Panc1 (cell line): ENCODE results near the gene COL23A1. TPM values are rescaled to one million over a fixed set of nuclear protein-coding genes. Genes with fewer than 3 reads are reported as not detected.

ENCODE experiments used
- ATAC-seq: fragments of 200-7000 bp; cut with Tn5 transposase; 2 replicates; pipeline ENCODE4 v1.9.1; 2020; ENCODE audit warnings: mild to moderate bottlenecking, moderate library complexity
- BruUV-seq: library from RNA; stranded (reverse); fragments of 400-500 nt; replicated peaks from 2 replicates; lab custom pipeline; 2021; lab: Mats Ljungman, UMichigan
- CTCF ChIA-PET: fragments of 300-600 bp; sonication (Branson Sonifier 250); formaldehyde crosslinking; loops from one replicate; lab custom pipeline; 2022; ENCODE audit warnings: antibody characterized with exemption; lab: Charles Lee
- POLR2A ChIA-PET: fragments of 300-600 bp; sonication (Branson Sonifier 250); formaldehyde crosslinking; loops from one replicate; lab custom pipeline; 2022; ENCODE audit warnings: antibody characterized with exemption; lab: Charles Lee
- DNase-seq: peaks from one replicate; pipeline ENCODE4 v3.0.0-alpha.2; 2010; ENCODE audit warnings: low read depth, low spot score
- H3K27ac ChIP-seq: 2 replicates; pipeline ENCODE4 v1.5.1; 2011; ENCODE audit warnings: mild to moderate bottlenecking, low read length, inconsistent platforms
- H3K27me3 ChIP-seq: fragments of 200-500 bp; sonication (Bioruptor generic); 2 replicates; pipeline ENCODE4 v1.6.0; 2014; ENCODE audit warnings: low read length, inconsistent platforms; ENCODE audit not compliant: control insufficient read depth, insufficient read depth
- H3K36me3 ChIP-seq: fragments of 200-500 bp; sonication (Bioruptor generic); 2 replicates; pipeline ENCODE4 v1.5.1; 2014; ENCODE audit warnings: inconsistent platforms, mild to moderate bottlenecking, low read length, moderate library complexity; ENCODE audit not compliant: control insufficient read depth, insufficient read depth
- H3K4me1 ChIP-seq: 2 replicates; pipeline ENCODE4 v1.5.1; 2011; ENCODE audit warnings: inconsistent platforms, mild to moderate bottlenecking, low read length, moderate library complexity; ENCODE audit not compliant: control insufficient read depth, insufficient read depth
- H3K4me3 ChIP-seq, 2 experiments: 2 replicates each; pipeline ENCODE4 v1.5.1; 2011 to 2012; ENCODE audit warnings: low read depth in 2 of 2, low read length in 2 of 2, mild to moderate bottlenecking in 2 of 2, inconsistent platforms in 1 of 2, moderate library complexity in 1 of 2
- H3K9me3 ChIP-seq: fragments of 200-500 bp; sonication (Bioruptor generic); 2 replicates; pipeline ENCODE4 v1.5.1; 2014; ENCODE audit warnings: low read depth, mild to moderate bottlenecking, inconsistent platforms, low read length, moderate library complexity; ENCODE audit not compliant: control insufficient read depth, insufficient read depth
- CTCF ChIP-seq: fragments of 450-650 bp; IDR thresholded peaks from 2 replicates; pipeline ENCODE4 v1.5.1; 2017; ENCODE audit warnings: mild to moderate bottlenecking
- POLR2AphosphoS5 ChIP-seq: IDR thresholded peaks from 2 replicates; pipeline ENCODE4 v1.6.1; 2012; ENCODE audit warnings: mild to moderate bottlenecking, low read depth, low read length, moderate library complexity
- SIN3A ChIP-seq: IDR thresholded peaks from 2 replicates; pipeline ENCODE4 v1.6.1; 2012; ENCODE audit warnings: low read depth, mild to moderate bottlenecking, low read length, moderate library complexity, borderline replicate concordance; ENCODE audit not compliant: insufficient read depth
- TCF7L2 ChIP-seq: IDR thresholded peaks from 2 replicates; pipeline ENCODE4 v1.6.1; 2011; ENCODE audit warnings: mild to moderate bottlenecking, low read depth, low read length, inconsistent platforms
- in situ Hi-C: cut with HindIII; loops from 2 replicates; pipeline ENCODE4 v1.10.0; 2016; ENCODE audit warnings: low sequenced_read_pairs, low pct_unique_long_range_greater_than_20kb
- intact Hi-C: fragments of 100-400 bp; cut with micrococcal nuclease; formaldehyde crosslinking; loops from one replicate; pipeline ENCODE4 v1.10.0; 2022; ENCODE audit not compliant: unreplicated experiment
- total RNA-seq: library from RNA; stranded (reverse); gene quantifications from one replicate; pipeline ENCODE4 v1.2.1, GENCODE V29; 2021; ENCODE audit not compliant: unreplicated experiment
- TF ChIP-seq, protein P1 (sequence below), 2 experiments: IDR thresholded peaks; 2 replicates each; pipeline ENCODE4 v1.6.1; 2011 to 2012; ENCODE audit warnings: low read depth in 2 of 2, control low read depth in 1 of 2, low read length in 1 of 2, mild to moderate bottlenecking in 1 of 2, moderate library complexity in 1 of 2; ENCODE audit not compliant: insufficient read depth in 1 of 2

The COL23A1 gene
- total RNA-seq, 1 experiment from 2014 or later: 0.05 TPM

DNA sequence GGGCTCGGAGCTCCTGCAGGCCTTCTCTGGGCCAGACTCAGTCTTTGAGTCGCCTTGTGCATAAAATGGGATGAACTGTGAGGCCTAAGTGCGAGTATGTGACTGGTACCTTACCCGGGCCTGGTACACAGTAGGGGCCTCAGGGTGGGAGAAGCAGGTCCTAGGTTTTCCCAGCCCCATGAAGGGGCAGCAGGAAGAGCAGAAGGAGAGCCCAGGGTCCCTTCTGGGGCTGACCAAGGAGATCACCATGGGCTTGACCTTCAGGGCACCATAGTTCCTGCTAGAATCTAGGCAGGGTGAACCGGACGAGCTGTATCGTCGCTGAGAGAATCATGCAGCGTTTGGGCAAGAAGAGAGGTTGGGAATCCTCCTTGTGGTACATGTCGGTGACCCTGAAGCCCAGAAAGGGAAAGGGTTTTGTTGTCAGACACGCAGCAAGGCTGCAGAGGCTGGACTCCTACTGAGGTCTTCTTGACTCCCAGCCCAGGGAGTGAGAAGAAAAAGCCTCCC, 357.2 kb downstream of the COL23A1 start:
- Histone ChIP-seq H3K27me3 (no peaks in the 10 kb centered on the region), H3K4me1 (peaks cover 21% of the 10 kb centered on the region), H3K36me3 (peaks cover 2% of the 10 kb centered on the region; the same call in 1 of the 2 replicates), H3K27ac (peak overlapping the region; percentile 88), H3K9me3 (no peaks in the 10 kb centered on the region), H3K4me3 (peak overlapping the region; percentile 78 to 86)
- no peak for TF ChIP-seq POLR2AphosphoS5
- no peak for TF ChIP-seq SIN3A
- TF ChIP-seq TCF7L2: no peak
- TF ChIP-seq, protein P1, sequence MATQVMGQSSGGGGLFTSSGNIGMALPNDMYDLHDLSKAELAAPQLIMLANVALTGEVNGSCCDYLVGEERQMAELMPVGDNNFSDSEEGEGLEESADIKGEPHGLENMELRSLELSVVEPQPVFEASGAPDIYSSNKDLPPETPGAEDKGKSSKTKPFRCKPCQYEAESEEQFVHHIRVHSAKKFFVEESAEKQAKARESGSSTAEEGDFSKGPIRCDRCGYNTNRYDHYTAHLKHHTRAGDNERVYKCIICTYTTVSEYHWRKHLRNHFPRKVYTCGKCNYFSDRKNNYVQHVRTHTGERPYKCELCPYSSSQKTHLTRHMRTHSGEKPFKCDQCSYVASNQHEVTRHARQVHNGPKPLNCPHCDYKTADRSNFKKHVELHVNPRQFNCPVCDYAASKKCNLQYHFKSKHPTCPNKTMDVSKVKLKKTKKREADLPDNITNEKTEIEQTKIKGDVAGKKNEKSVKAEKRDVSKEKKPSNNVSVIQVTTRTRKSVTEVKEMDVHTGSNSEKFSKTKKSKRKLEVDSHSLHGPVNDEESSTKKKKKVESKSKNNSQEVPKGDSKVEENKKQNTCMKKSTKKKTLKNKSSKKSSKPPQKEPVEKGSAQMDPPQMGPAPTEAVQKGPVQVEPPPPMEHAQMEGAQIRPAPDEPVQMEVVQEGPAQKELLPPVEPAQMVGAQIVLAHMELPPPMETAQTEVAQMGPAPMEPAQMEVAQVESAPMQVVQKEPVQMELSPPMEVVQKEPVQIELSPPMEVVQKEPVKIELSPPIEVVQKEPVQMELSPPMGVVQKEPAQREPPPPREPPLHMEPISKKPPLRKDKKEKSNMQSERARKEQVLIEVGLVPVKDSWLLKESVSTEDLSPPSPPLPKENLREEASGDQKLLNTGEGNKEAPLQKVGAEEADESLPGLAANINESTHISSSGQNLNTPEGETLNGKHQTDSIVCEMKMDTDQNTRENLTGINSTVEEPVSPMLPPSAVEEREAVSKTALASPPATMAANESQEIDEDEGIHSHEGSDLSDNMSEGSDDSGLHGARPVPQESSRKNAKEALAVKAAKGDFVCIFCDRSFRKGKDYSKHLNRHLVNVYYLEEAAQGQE (IDR thresholded peaks at IDR 0.05; ENCODE audit: insufficient read depth in 1 of 2, low read depth in 2 of 2, low read length in 1 of 2): no peak
- TF ChIP-seq CTCF: no peak
- no peak; the same call in 1 of the 2 replicates for ATAC-seq
- POLR2A ChIA-PET: no interaction called here
- intact Hi-C loops (no loop called here), in situ Hi-C loops (no loop called here)
- BruUV-seq: no TSS peak
- CTCF ChIA-PET: no interaction called here
- no peak for DNase-seq

DNA sequence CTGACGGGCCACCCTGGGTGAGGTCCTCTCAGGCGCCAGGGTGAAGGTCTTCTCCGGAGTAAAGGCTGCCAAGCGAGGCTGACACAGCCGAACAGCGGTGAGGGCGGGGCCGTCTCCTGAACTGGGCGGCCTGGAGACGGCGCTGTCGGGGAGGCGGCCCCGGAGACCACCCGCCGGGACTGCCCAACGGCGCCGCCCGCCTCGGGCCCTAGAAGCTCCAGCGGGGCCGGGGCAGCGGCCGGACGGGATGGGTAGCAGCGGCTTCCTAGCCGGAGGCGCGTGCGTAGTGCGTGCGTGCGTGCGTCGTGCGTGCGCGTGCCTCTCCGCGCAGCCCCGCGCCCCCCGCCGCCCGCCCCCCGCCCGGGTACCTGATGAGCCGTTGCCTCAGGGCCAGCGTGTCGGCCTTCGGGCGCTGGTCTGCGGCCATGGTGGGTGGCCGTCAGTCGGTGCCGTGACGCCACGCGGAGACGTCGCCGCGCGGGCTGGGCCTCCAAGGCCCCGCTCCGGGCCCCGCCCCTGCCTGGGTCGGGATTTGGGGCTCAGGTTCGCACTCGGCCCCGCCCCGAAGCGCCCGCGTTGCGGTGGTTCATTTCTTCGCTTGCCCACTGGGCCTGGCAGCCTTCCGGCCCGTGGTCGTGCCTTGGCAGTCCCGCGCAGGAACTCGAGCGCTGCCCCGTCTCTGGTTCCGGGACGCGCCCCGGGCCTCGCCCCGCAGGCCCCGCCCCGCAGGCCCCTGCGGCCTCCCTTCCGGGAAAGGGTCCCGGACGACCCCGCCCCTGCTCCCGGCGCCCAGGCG, 357.9 kb downstream of the COL23A1 start, which contains the start of gene PHYKPL:
Gene PHYKPL, minus strand, starts transcription at position 679 of the 796 bp plus-strand sequence. Its CDS starts 252 bp downstream, at position 427.
- no peak for TF ChIP-seq TCF7L2
- no peak for TF ChIP-seq SIN3A
- peak; percentile 53 for TF ChIP-seq POLR2AphosphoS5
- TF ChIP-seq, protein P1 (IDR thresholded peaks at IDR 0.05; ENCODE audit: insufficient read depth in 1 of 2, low read depth in 2 of 2, low read length in 1 of 2): no peak
- ChIA-PET CTCF (interaction anchor here (0.7 kb wide), 1 partner anchor 253 kb away, joined by 4 read pairs; no protein-coding TSS in a partner anchor), POLR2A (no interaction called here)
- H3K27ac ChIP-seq: peak within 1 kb of the TSS; percentile 89
- peaks cover 2% of the 10 kb centered on the region; the same call in 1 of the 2 replicates for H3K36me3 ChIP-seq
- H3K9me3 ChIP-seq: no peaks in the 10 kb centered on the region
- H3K27me3 ChIP-seq: no peaks in the 10 kb centered on the region
- in situ Hi-C loops: no loop called here
- H3K4me3 ChIP-seq: peak within 1 kb of the TSS; percentile 78 to 86
- ATAC-seq (peak; percentile 83), DNase-seq (no peak)
- peaks cover 21% of the 10 kb centered on the region for H3K4me1 ChIP-seq
- no TSS peak for BruUV-seq
- intact Hi-C loops: no loop called here
